Subcutaneous abdominal adipose tissue (tissue), 5 donors: ENCODE results near the gene RALGAPA2.
"Not testable (repeated sequence)": the region's sequence is repeated elsewhere in the genome, so short reads cannot be mapped to it uniquely, and the experiment has no call there.

ENCODE experiments used
- H3K27ac ChIP-seq: one replicate; pipeline ENCODE4 v1.7.0; 2013; ENCODE audit warnings: low read depth, mild to moderate bottlenecking, inconsistent platforms, low read length, moderate library complexity
- H3K27me3 ChIP-seq, 5 donors: one replicate each; pipeline ENCODE4 v1.7.0; 2013; ENCODE audit warnings: low read length in 5 of 5, inconsistent platforms in 1 of 5; ENCODE audit not compliant: control insufficient read depth in 5 of 5, insufficient read depth in 4 of 5
- H3K36me3 ChIP-seq, 5 donors: one replicate each; pipeline ENCODE4 v1.7.0; 2013; ENCODE audit warnings: low read length in 5 of 5; ENCODE audit not compliant: control insufficient read depth in 5 of 5, insufficient read depth in 5 of 5
- H3K4me1 ChIP-seq, 5 donors: one replicate each; pipeline ENCODE4 v1.7.0; 2013; ENCODE audit warnings: low read length in 5 of 5, mild to moderate bottlenecking in 3 of 5, moderate library complexity in 1 of 5; ENCODE audit not compliant: control insufficient read depth in 5 of 5, insufficient read depth in 5 of 5
- H3K4me3 ChIP-seq, 5 donors: one replicate each; pipeline ENCODE4 v1.7.0; 2013; ENCODE audit warnings: low read length in 5 of 5, low read depth in 1 of 5
- H3K9ac ChIP-seq, 5 donors: one replicate each; pipeline ENCODE4 v1.7.0; 2013; ENCODE audit warnings: low read length in 5 of 5, mild to moderate bottlenecking in 4 of 5, moderate library complexity in 3 of 5
- H3K9me3 ChIP-seq, 5 donors: one replicate each; pipeline ENCODE4 v1.7.0; 2013; ENCODE audit warnings: low read length in 5 of 5; ENCODE audit not compliant: control insufficient read depth in 5 of 5
- donor health status: healthy.
- donor health status: healthy.
- donor health status: healthy.
- donor health status: healthy.
- donor health status: healthy.

RALGAPA2 gene

GRCh38 chr20:20543348-20543747 is 169.1 kb downstream of the RALGAPA2 start:
- H3K9ac ChIP-seq, H3K4me3 ChIP-seq, H3K4me1 ChIP-seq, H3K27ac ChIP-seq, H3K9me3 ChIP-seq, H3K27me3 ChIP-seq: not testable (repeated sequence)
- peaks cover 13 to 38% (median 23%) of the 10 kb centered on the region in 5 donors for H3K36me3 ChIP-seq

- Histone ChIP-seq H3K9me3 (no peaks in the 10 kb centered on the region), H3K27me3 (no peaks in the 10 kb centered on the region), H3K9ac (no peak overlapping the region), H3K27ac (no peak overlapping the region), H3K4me3 (no peak overlapping the region), H3K4me1 (no peaks in the 10 kb centered on the region), H3K36me3 (peaks cover 15 to 28% (median 23%) of the 10 kb centered on the region in 5 donors)
Observed at GRCh38 chr20:20536240-20536933, 176.1 kb downstream of the RALGAPA2 start.

- H3K4me3 ChIP-seq = no peak overlapping the region
- peaks cover 13 to 41% (median 37%) of the 10 kb centered on the region in 5 donors for H3K36me3 ChIP-seq
- no peak overlapping the region for H3K27ac ChIP-seq
- no peaks in the 10 kb centered on the region for H3K9me3 ChIP-seq
- no peaks in the 10 kb centered on the region for H3K27me3 ChIP-seq
- peaks cover 0 to 10% (median 0%) of the 10 kb centered on the region in 5 donors for H3K4me1 ChIP-seq
- H3K9ac ChIP-seq = no peak overlapping the region
Observed at GRCh38 chr20:20535051-20535450, 177.4 kb downstream of the RALGAPA2 start.

- Histone ChIP-seq H3K9ac (no peak overlapping the region), H3K4me1 (peaks cover 0 to 22% (median 0%) of the 10 kb centered on the region in 5 donors), H3K27ac (no peak overlapping the region), H3K27me3 (no peaks in the 10 kb centered on the region), H3K4me3 (no peak overlapping the region), H3K36me3 (peaks cover 21 to 62% (median 51%) of the 10 kb centered on the region in 5 donors), H3K9me3 (no peaks in the 10 kb centered on the region)
Observed at GRCh38 chr20:20531283-20531682, 181.2 kb downstream of the RALGAPA2 start.

- Histone ChIP-seq H3K4me1 (peaks cover 0 to 22% (median 0%) of the 10 kb centered on the region in 5 donors), H3K36me3 (peaks cover 23 to 62% (median 52%) of the 10 kb centered on the region in 5 donors), H3K4me3 (no peak overlapping the region), H3K27me3 (no peaks in the 10 kb centered on the region), H3K9ac (no peak overlapping the region), H3K9me3 (no peaks in the 10 kb centered on the region), H3K27ac (no peak overlapping the region)
Observed at GRCh38 chr20:20530428-20531151, 181.9 kb downstream of the RALGAPA2 start.

GRCh38 chr20:20529597-20529996 is 182.8 kb downstream of the RALGAPA2 start:
- peaks cover 0 to 22% (median 0%) of the 10 kb centered on the region in 5 donors for H3K4me1 ChIP-seq
- no peaks in the 10 kb centered on the region for H3K9me3 ChIP-seq
- peaks cover 20 to 55% (median 46%) of the 10 kb centered on the region in 5 donors for H3K36me3 ChIP-seq
- H3K27me3 ChIP-seq = no peaks in the 10 kb centered on the region
- no peak overlapping the region for H3K9ac ChIP-seq
- no peak overlapping the region for H3K27ac ChIP-seq
- no peak overlapping the region for H3K4me3 ChIP-seq

- Histone ChIP-seq H3K9me3 (no peaks in the 10 kb centered on the region), H3K4me1 (peaks cover 0 to 22% (median 0%) of the 10 kb centered on the region in 5 donors), H3K4me3 (no peak overlapping the region), H3K9ac (no peak overlapping the region), H3K27me3 (no peaks in the 10 kb centered on the region), H3K27ac (no peak overlapping the region), H3K36me3 (peaks cover 20 to 60% (median 51%) of the 10 kb centered on the region in 5 donors)
Observed at GRCh38 chr20:20528861-20529260, 183.6 kb downstream of the RALGAPA2 start.

GRCh38 chr20:20527661-20528060 is 184.8 kb downstream of the RALGAPA2 start:
- Histone ChIP-seq H3K4me3 (no peak overlapping the region), H3K27ac (no peak overlapping the region), H3K9ac (no peak overlapping the region), H3K27me3 (no peaks in the 10 kb centered on the region), H3K36me3 (peaks cover 17 to 64% (median 52%) of the 10 kb centered on the region in 5 donors), H3K9me3 (no peaks in the 10 kb centered on the region), H3K4me1 (peaks cover 0 to 22% (median 0%) of the 10 kb centered on the region in 5 donors)

- Histone ChIP-seq H3K4me1 (peaks cover 0 to 20% (median 0%) of the 10 kb centered on the region in 5 donors), H3K27ac (no peak overlapping the region)
Observed at GRCh38 chr20:20525756-20526155, 186.7 kb downstream of the RALGAPA2 start.

GRCh38 chr20:20525214-20525613 is 187.2 kb downstream of the RALGAPA2 start:
- H3K27me3 ChIP-seq = no peaks in the 10 kb centered on the region
- no peak overlapping the region for H3K27ac ChIP-seq
- no peak overlapping the region for H3K4me3 ChIP-seq
- no peak overlapping the region for H3K9ac ChIP-seq
- peaks cover 0 to 14% (median 0%) of the 10 kb centered on the region in 5 donors for H3K4me1 ChIP-seq
- H3K9me3 ChIP-seq = no peaks in the 10 kb centered on the region
- peaks cover 17 to 63% (median 51%) of the 10 kb centered on the region in 5 donors for H3K36me3 ChIP-seq

More at GRCh38 chr20:20525756-20526155, 186.7 kb downstream of the RALGAPA2 start:
- H3K36me3 ChIP-seq = peaks cover 12 to 63% (median 51%) of the 10 kb centered on the region in 5 donors
- H3K4me3 ChIP-seq = no peak overlapping the region
- H3K27me3 ChIP-seq = no peaks in the 10 kb centered on the region
- H3K9ac ChIP-seq = no peak overlapping the region
- H3K9me3 ChIP-seq = no peaks in the 10 kb centered on the region
